HG03135 (cell line): ENCODE results near the gene CCDC183.
A peak's percentile ranks its signal among the peaks of the same experiment; 100 is the strongest.
"Not testable (repeated sequence)": the region's sequence is repeated elsewhere in the genome, so short reads cannot be mapped to it uniquely, and the experiment has no call there.

Experiments
- ATAC-seq: cut with Tn5 transposase; IDR thresholded peaks from one replicate; pipeline ENCODE4 v1.9.1; 2021; ENCODE audit warnings: mild to moderate bottlenecking, moderate library complexity; ENCODE audit not compliant: unreplicated experiment

Gene CCDC183

DNA sequence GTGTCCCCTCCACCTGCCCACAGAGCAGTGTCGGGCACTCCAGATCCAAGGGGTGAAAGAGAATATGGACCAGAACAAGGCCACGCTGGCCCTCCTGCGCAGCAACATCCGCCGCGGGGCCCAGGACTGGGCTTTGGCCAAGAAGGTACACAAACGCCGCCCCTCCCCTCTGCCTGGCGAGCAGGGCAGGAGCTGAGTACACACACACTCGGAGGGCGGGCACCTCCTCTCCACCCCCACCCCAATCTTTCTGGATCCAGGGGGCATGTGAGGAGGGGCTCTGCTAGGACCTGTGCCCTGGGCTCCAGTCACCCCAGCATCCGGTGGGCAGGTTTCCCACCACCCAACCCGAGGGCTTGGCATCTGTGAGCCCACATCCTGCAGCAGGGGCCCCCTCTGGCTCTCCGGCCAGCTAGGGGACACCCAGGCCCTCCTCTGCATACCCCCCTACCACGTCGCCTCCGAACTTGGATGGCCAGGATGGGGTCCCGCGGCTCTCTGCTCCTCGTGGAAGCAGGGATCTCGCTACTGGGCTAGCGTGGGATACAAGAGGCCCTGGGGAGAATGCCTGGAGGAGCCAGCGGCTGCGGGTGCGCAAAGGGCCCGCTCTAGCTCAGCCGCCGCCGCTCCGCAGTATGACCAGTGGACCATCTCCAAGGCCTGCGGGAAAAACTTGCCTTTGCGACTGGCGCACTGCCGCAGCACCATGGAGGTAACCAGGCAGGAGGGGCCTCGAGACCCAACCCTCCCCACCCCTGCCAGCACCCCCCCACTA, 3.1 kb downstream of the CCDC183 start:
- no peak for ATAC-seq

DNA sequence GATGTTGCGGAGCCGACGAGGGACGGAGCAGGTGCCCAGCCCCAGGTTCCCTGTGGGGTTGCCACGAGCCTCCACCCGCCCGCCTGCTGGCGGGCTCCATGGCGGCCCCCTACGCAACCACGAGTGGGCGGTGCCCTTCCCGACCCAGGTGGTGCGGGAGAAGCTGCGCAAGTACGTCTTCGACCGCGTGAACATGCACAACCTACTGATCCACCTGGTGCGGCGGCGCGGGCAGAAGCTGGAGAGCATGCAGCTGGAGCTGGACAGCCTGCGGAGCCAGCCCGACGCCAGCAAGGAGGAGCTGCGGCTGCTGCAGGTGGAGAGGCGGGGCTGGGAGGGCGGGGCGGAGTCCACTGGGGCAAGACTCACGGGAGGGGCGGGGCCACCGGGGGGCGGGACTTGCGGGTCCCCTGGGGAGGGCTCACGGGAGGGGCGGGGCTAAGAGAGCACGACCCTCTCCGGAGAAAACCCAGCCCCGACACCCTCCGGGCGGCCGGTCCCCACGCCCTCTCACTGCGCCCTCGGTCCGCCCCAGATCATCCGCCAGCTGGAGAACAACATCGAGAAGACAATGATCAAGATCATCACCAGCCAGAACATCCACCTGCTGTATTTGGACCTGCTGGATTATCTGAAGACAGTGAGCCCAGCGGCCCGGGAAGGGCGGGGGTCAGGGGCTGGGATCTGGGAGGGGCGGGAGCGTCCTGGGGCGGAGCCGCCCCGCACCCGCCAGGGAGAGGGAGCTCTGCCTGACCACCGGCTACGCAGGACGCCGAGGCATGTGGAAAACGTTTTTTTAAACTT, 3.9 kb downstream of the CCDC183 start:
- no peak for ATAC-seq

GRCh38 chr9:136802321-136802720, 6.2 kb downstream of the CCDC183 start:
- ATAC-seq, result no peak

- ATAC-seq, result not testable (repeated sequence)
These were observed 6.9 kb downstream of the CCDC183 start for GRCh38 chr9:136803009-136803550.

GRCh38 chr9:136803551-136804508, 7.7 kb downstream of the CCDC183 start:
- no peak for ATAC-seq

GRCh38 chr9:136804509-136805206, 8.5 kb downstream of the CCDC183 start:
- no peak for ATAC-seq

DNA sequence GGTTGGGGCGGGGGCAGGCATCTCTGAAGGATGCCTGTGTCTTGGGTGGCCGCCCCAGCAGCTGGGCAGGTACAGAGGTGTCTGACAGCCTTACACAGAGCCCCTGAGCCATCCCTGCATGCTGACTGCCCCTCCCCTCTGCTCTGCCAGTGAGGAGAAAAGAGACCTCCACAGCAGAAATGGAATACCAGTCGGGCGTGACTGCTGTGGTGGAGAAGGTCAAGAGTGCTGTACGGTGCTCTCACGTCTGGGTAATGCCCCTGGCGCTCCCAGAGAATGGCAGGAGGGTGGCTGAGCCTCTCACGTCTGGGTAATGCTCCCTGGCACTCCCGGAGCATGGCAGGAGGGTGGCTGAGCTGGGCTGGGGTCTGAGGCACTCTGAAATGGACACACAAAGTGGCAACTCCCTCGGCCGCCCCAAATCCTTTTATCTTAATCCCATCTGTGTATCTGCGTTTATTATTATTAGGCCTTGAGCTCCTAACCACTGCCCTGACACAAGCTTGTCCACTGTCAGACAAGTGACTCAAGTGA, 9.1 kb downstream of the CCDC183 start:
- no peak for ATAC-seq

DNA sequence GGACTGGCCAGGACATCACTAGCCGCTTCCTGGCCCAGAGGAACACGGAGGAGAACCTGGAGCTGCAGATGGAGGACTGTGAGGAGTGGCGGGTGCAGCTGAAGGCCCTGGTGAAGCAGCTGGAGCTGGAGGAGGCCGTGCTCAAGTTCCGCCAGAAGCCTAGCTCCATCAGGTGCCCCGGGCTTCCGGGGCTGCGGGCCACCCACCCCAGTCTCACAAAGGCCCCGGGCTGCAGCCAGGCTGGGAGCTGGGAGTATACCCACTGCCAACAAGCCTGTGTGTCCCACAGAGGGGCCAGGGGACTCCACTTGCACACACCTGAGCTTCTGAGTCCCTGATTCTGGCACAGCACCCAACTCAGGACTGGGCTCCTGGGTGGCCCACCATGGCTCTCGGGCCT, 9.9 kb downstream of the CCDC183 start:
- no peak for ATAC-seq

DNA sequence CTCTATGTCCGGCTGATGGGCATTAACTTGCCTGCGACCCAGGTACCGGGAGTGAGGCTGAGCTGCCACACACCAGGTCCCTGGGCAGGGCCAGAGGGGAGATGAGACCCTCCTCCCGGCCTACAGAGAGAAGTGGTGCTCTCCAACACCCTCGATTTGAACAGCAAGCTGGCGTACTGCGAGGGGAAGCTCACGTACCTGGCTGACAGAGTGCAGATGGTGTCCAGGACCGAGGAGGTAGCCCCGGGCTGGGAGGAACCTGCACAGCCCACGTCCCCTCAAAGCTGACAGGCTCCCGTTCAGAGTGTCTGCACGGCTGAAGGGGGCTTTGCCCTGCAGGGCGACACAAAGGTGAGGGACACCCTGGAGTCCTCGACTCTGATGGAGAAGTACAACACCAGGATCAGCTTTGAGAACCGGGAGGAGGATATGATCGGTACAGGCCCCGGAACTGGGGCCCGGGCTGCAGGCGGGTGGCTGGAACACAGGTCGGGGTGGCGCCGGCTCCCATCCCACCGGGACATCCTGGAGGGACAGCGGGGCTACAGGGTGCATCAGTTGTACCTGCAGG, 10.6 kb downstream of the CCDC183 start:
- no peak for ATAC-seq

DNA sequence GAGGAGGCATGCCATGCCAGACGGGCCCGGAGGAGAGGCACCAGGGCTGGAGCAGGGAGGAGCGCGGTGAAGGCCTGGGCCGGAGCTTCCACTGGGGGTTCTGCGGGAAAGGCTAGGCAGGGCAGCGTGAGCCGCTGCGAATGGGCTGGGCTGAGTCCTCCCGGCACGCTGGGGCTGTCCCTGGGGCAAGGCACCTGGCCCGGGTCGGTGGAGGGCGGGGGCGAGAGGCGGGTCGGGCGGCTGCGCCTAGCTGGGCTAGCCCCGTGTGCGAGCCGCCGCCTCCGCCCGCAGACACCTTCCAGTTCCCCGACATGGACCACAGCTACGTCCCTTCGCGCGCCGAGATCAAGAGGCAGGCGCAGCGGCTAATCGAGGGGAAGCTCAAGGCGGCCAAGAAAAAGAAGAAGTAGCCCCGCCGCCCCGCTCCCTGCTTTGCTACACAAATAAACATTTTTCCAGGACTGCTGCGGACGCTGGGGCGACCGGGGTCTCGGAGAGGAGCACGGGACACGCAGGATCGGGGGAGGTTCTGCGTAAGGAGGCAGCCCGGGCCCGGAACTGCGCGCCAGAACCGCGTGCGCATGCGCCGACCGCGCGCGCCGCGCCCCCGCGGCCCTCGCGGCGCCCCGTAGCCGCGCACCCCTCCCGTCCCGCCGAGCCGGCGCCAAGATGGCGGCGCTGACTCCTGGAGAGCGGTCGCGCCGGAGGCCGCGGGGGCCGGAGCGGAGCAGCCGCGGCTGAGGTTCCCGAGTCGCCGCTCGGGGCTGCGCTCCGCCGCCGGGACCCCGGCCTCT, 11.3 kb downstream of the CCDC183 start, which contains the start of gene RABL6:
TSS of gene RABL6 (plus strand) at position 668 of the 794 bp plus-strand sequence. CDS start 249 bp downstream, outside the sequence.
- peak; percentile 58 for ATAC-seq

DNA sequence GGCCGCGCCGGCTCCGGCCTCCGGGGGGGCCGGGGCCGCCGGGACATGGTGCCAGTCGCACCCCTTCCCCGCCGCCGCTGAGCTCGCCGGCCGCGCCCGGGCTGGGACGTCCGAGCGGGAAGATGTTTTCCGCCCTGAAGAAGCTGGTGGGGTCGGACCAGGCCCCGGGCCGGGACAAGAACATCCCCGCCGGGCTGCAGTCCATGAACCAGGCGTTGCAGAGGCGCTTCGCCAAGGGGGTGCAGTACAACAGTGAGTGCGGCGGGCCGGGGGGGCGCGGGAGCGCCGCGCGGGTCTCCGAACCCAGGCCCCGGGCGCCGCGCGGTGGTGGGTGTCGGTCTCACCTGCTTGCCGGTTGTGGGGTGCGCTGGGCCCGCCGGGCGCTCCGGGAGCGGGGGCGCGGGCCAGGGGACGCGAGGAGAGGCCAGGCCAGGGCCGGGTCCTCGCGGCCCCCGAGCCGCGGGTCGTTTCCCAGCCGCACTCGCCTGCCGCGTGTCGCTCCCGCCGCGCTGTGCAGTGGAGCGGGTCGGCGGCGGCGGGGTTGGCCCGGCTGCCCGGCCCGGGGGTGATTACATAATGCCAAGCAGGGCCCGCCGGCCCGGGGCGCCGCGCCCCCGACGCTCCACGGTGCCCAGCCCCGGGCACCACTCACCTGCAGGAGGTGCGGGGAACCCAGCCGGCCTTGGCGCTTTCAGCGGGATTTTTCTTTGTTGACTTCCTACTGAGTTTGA, 12.1 kb downstream of the CCDC183 start:
- peak; percentile 26 for ATAC-seq

- ATAC-seq, result no peak
These were observed 12.6 kb downstream of the CCDC183 start for GRCh38 chr9:136808806-136809158.

DNA sequence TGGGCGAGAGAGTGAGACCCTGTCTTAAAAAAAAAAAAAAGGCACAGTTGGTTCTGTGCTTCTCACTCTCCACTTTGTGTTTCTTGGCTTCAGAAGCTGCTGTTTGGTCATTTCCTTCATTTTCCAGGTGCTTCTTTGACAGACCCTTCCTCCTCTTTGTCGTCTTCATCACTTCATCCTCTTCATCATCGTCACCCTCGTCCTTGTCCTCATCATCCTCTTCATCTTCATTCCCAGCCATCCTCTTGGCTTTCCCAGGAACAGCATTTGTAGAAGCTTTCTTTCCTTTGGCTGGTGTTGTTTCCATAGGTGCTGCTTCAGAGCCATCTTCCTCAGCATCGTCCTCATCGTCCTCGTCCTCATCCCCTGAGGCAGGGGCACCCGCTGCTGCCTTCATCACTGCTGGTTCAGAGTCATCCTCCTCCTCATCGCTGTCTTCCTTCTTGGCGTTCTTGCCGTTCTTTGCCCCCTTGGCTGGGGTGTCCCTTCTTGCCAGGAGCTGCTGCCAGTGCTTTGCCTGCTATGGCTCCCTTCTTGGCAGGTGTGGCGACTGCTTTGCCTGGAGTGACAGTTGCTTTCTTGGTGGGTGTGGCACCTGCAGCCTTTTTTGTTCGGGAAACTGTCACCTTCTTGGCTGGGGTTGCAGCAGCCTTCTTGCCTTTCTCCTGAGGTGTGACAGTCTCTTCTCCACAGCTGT, 18.7 kb downstream of the CCDC183 start:
- no peak for ATAC-seq

GRCh38 chr9:136815422-136815782, 19.3 kb downstream of the CCDC183 start:
- no peak for ATAC-seq

- ATAC-seq, result no peak
These were observed 25.1 kb downstream of the CCDC183 start for GRCh38 chr9:136820971-136821825.

DNA sequence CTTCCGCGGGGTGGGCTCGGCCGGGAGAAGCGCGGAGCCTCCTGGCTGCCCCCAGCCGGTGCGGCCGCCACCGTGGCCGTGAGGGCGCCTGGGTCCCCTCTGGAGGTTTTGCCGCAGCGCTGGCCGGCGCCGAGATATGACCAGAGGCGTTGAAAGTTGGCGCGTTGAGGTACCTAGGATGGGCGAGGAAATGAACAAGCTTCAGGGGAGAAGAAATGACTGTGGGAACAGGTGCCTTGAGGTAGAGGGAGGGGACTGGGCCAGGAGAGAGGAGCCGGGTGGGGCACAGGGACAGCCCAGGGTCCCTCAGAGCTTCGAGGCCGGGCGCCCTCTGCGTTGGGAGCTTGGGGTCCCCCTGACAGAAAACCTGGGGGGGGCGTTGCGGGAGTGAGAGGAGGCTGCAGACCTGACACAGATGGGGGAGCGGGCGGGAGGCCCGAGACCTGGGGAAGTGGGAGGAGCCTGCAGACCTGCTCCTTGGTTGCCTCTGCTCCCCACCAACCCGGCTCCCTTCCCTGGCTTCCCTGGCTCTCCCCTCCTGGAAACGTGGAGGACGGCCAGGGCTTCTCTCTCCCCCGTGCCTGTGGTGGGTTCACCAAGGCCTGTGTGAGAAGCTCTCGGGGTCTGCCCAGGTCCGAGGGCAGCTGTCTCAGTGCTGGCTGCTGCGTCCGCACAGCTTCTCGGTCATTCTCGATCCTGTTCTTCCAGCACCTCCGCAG, 25.8 kb downstream of the CCDC183 start:
- ATAC-seq, result no peak
